PC-3 (cell line): ENCODE data around the gene THRA.

Source experiments
- CTCF ChIP-seq: fragments of 300-600 bp; sonication (generic); conservative IDR thresholded peaks from 2 replicates; pipeline ENCODE4 v1.5.1; 2017; ENCODE audit warnings: antibody characterized with exemption, low read depth, mild to moderate bottlenecking, low read length
- EZH2 ChIP-seq: fragments of 300-600 bp; sonication (generic); IDR thresholded peaks from one replicate; pipeline ENCODE4 v1.6.1; 2017; ENCODE audit warnings: antibody characterized with exemption, mild to moderate bottlenecking, low read length; ENCODE audit not compliant: unreplicated experiment

GRCh38 chr17:40100669-40101366 is 38.1 kb downstream of the THRA start:
- TF ChIP-seq EZH2 (no peak), CTCF (no peak)
